CD14-positive monocyte (primary cell): ENCODE data around the gene GNPTAB. TPM values are rescaled to one million over a fixed set of nuclear protein-coding genes. Genes with fewer than 3 reads are reported as not detected.
A peak's percentile ranks its signal among the peaks of the same experiment; 100 is the strongest.
"Not testable (repeated sequence)": the region's sequence is repeated elsewhere in the genome, so short reads cannot be mapped to it uniquely, and the experiment has no call there.

Source experiments
- DNase-seq, 3 donors: peaks; one replicate each; pipeline ENCODE4 v3.0.0-alpha.2; 2011 to 2022
- H2AFZ ChIP-seq: 2 replicates; pipeline ENCODE4 v1.6.0; 2012; ENCODE audit warnings: mild to moderate bottlenecking, low read depth, low read length, inconsistent platforms; ENCODE audit not compliant: insufficient read depth, poor library complexity, severe bottlenecking
- H3K27ac ChIP-seq, 2 donors: 1 replicate in 1 of 2; 2 replicates in 1 of 2; pipeline ENCODE4 v1.5.1; 2012 to 2013; ENCODE audit warnings: low read length in 2 of 2, control low read depth in 1 of 2, inconsistent platforms in 1 of 2, low read depth in 1 of 2, mild to moderate bottlenecking in 1 of 2
- H3K27me3 ChIP-seq, 2 donors: one replicate each; pipeline versions ENCODE4 v1.6.0 to v1.6.1; 2011 to 2013; ENCODE audit warnings: low read length in 2 of 2; ENCODE audit not compliant: control insufficient read depth in 2 of 2, insufficient read depth in 2 of 2
- H3K36me3 ChIP-seq, 2 donors: replicated peaks in 1 of 2; 1 replicate in 1 of 2; 2 replicates in 1 of 2; pipeline versions ENCODE4 v1.5.1 to v1.6.1; 2012 to 2013; ENCODE audit warnings: low read length in 2 of 2, control low read depth in 1 of 2, inconsistent platforms in 1 of 2, mild to moderate bottlenecking in 1 of 2; ENCODE audit not compliant: insufficient read depth in 2 of 2, control insufficient read depth in 1 of 2
- H3K4me1 ChIP-seq, 2 donors: 1 replicate in 1 of 2; 2 replicates in 1 of 2; pipeline versions ENCODE4 v1.5.1 to v1.6.1; 2012 to 2013; ENCODE audit warnings: low read length in 2 of 2, control low read depth in 1 of 2, inconsistent platforms in 1 of 2, mild to moderate bottlenecking in 1 of 2, moderate library complexity in 1 of 2; ENCODE audit not compliant: insufficient read depth in 2 of 2, control insufficient read depth in 1 of 2
- H3K4me2 ChIP-seq: replicated peaks from 2 replicates; pipeline ENCODE3; 2012; ENCODE audit warnings: low read length, moderate library complexity, mild to moderate bottlenecking; ENCODE audit not compliant: poor library complexity, severe bottlenecking; ENCODE audit errors: extremely low read depth
- H3K4me3 ChIP-seq, 3 experiments: fragments of 200-600 bp in 1 of 3; sonication (generic) in 1 of 3; replicated peaks in 1 of 3; 1 replicate in 2 of 3; 2 replicates in 1 of 3; pipeline ENCODE4 v1.5.1; 2011 to 2013; ENCODE audit warnings: low read length in 3 of 3, mild to moderate bottlenecking in 3 of 3, control low read depth in 2 of 3, low read depth in 2 of 3, inconsistent platforms in 1 of 3, moderate library complexity in 1 of 3
- H3K79me2 ChIP-seq: 2 replicates; pipeline ENCODE4 v1.6.0; 2012; ENCODE audit warnings: mild to moderate bottlenecking, control low read depth, inconsistent platforms, low read length, moderate library complexity; ENCODE audit not compliant: insufficient read depth
- H3K9ac ChIP-seq: 2 replicates; pipeline ENCODE4 v1.6.0; 2017; ENCODE audit warnings: low read length, mild to moderate bottlenecking; ENCODE audit not compliant: insufficient read depth, poor library complexity, severe bottlenecking
- H3K9me3 ChIP-seq, 2 donors: replicated peaks in 1 of 2; 1 replicate in 1 of 2; 2 replicates in 1 of 2; pipeline versions ENCODE4 v1.5.1 to v1.6.1; 2012 to 2013; ENCODE audit warnings: low read length in 2 of 2, control low read depth in 1 of 2; ENCODE audit not compliant: control insufficient read depth in 1 of 2, insufficient read depth in 1 of 2
- H4K20me1 ChIP-seq: 2 replicates; pipeline ENCODE4 v1.6.0; 2012; ENCODE audit warnings: mild to moderate bottlenecking, low read length, control low read depth, moderate library complexity; ENCODE audit not compliant: insufficient read depth
- H3K27ac Mint-ChIP-seq, 7 donors: one replicate each; pipeline ENCODE4 v1.8.0; 2020; ENCODE audit warnings: mild to moderate bottlenecking in 7 of 7, mixed read lengths in 7 of 7, moderate library complexity in 6 of 7, inconsistent platforms in 2 of 7
- H3K27me3 Mint-ChIP-seq, 3 donors: one replicate each; pipeline ENCODE4 v1.8.0; 2021 to 2022; ENCODE audit warnings: low read depth in 3 of 3, mild to moderate bottlenecking in 3 of 3, mixed read lengths in 3 of 3, moderate library complexity in 3 of 3, inconsistent platforms in 1 of 3
- H3K36me3 Mint-ChIP-seq, 2 donors: one replicate each; pipeline ENCODE4 v1.8.0; 2020; ENCODE audit warnings: mixed read lengths in 2 of 2, inconsistent platforms in 1 of 2, mild to moderate bottlenecking in 1 of 2
- H3K4me1 Mint-ChIP-seq: one replicate; pipeline ENCODE4 v1.8.0; 2020; ENCODE audit warnings: mild to moderate bottlenecking, mixed read lengths
- H3K4me3 Mint-ChIP-seq, 2 donors: one replicate each; pipeline ENCODE4 v1.8.0; 2020; ENCODE audit warnings: mild to moderate bottlenecking in 2 of 2, mixed read lengths in 2 of 2, moderate library complexity in 1 of 2
- H3K9me3 Mint-ChIP-seq, 7 donors: one replicate each; pipeline ENCODE4 v1.8.0; 2020 to 2022; ENCODE audit warnings: mixed read lengths in 7 of 7, mild to moderate bottlenecking in 6 of 7, moderate library complexity in 6 of 7, inconsistent platforms in 2 of 7
- WGBS: methylation state at CpG from one replicate; pipeline ENCODE4 v1.1.5; 2013; ENCODE audit warnings: missing lambda C conversion rate; ENCODE audit not compliant: insufficient coverage; 5-methylcytosine and 5-hydroxymethylcytosine counted together
- intact Hi-C, 2 donors: fragments of 100-400 bp; cut with micrococcal nuclease; formaldehyde crosslinking; loops; one replicate each; pipeline versions ENCODE4 v1.15.0 to v1.15.1; 2023
- polyA plus RNA-seq, 3 donors: library from polyadenylated mRNA; depleted of rRNA in 1 of 3; unstranded in 2 of 3; stranded (reverse) in 1 of 3; fragments of 300-500 nt in 2 of 3; fragments of >200 nt in 1 of 3; fragmentation: Illumina TruSeq in 2 of 3; gene quantifications; 1 replicate in 2 of 3; 2 replicates in 1 of 3; pipeline ENCODE4 v1.2.3, GENCODE V29; 2012 to 2021
- TF ChIP-seq, protein P1 (sequence below): fragments of 200-600 bp; IDR thresholded peaks from one replicate; pipeline ENCODE4 v1.8.0; 2022; ENCODE audit warnings: antibody characterized with exemption, mild to moderate bottlenecking

GNPTAB gene
- polyA plus RNA-seq, 3 donors: 14.4 to 29.1 (median 24.1) TPM

DNA sequence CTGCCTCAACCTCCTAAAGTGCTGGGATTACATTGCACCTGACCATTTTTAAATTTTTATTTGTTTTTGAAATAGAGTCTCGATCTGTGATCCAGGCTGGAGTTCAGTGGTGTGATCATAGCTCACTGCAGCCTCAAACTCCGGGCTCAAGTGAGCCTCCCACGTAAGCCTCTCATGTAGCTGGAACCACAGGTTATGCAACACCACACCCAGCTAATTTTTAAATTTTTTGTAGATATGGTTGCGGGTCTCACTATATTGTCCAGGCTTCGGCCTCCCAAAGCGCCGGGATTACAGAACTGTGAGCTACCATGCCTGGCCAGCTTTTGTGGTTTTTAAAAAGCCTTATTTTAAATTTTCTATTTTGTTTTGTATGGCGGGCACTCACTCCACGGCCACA lies 44.4 kb upstream of the GNPTAB start:
- intact Hi-C loops: loop anchor here in 1 of 2 donors (5.0 kb wide), 1 partner anchor 33 kb away; no protein-coding TSS in a partner anchor
- no peaks in the 10 kb centered on the region for H3K36me3 ChIP-seq
- WGBS: no CpG with 5 or more reads among the region's 9 CpGs
- H3K4me2 ChIP-seq: no peak overlapping the region
- H3K79me2 ChIP-seq: peaks cover 26% of the 10 kb centered on the region
- H3K27ac ChIP-seq: peak overlapping the region; percentile 31 to 96
- no peaks in the 10 kb centered on the region for H3K9me3 ChIP-seq
- no peak overlapping the region for H3K4me3 ChIP-seq
- Mint-ChIP-seq H3K27ac (peak overlapping the region; percentile 73 to 95 (median 90)), H3K27me3 (peaks cover 0 to 3% (median 0%) of the 10 kb centered on the region in 3 donors), H3K36me3 (peaks cover 0 to 3% of the 10 kb centered on the region in 2 donors), H3K4me3 (no peak overlapping the region), H3K9me3 (peaks cover 0 to under 1% (median 0%) of the 10 kb centered on the region in 7 donors), H3K4me1 (peaks cover 50% of the 10 kb centered on the region)
- no peaks in the 10 kb centered on the region for H3K27me3 ChIP-seq
- no peak overlapping the region for H3K9ac ChIP-seq
- TF ChIP-seq, protein P1, sequence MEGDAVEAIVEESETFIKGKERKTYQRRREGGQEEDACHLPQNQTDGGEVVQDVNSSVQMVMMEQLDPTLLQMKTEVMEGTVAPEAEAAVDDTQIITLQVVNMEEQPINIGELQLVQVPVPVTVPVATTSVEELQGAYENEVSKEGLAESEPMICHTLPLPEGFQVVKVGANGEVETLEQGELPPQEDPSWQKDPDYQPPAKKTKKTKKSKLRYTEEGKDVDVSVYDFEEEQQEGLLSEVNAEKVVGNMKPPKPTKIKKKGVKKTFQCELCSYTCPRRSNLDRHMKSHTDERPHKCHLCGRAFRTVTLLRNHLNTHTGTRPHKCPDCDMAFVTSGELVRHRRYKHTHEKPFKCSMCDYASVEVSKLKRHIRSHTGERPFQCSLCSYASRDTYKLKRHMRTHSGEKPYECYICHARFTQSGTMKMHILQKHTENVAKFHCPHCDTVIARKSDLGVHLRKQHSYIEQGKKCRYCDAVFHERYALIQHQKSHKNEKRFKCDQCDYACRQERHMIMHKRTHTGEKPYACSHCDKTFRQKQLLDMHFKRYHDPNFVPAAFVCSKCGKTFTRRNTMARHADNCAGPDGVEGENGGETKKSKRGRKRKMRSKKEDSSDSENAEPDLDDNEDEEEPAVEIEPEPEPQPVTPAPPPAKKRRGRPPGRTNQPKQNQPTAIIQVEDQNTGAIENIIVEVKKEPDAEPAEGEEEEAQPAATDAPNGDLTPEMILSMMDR: no peak
- H2AFZ ChIP-seq: no peak overlapping the region
- no peaks in the 10 kb centered on the region for H4K20me1 ChIP-seq
- no peak for DNase-seq
- peaks cover 51 to 62% of the 10 kb centered on the region in 2 donors for H3K4me1 ChIP-seq

- WGBS: no CpG with 5 or more reads among the region's 1 CpG
- Mint-ChIP-seq H3K4me3 (no peak overlapping the region), H3K4me1 (peaks cover 31% of the 10 kb centered on the region), H3K27ac (peak overlapping the region in 1 of 7 donors; percentile 69), H3K9me3 (peaks cover 0 to 5% (median 1%) of the 10 kb centered on the region in 7 donors), H3K27me3 (peaks cover 0 to 5% (median 0%) of the 10 kb centered on the region in 3 donors), H3K36me3 (peaks cover 0 to 2% of the 10 kb centered on the region in 2 donors)
- TF ChIP-seq, protein P1: no peak
- no peaks in the 10 kb centered on the region for H3K79me2 ChIP-seq
- H3K4me3 ChIP-seq: no peak overlapping the region
- no peak overlapping the region for H3K4me2 ChIP-seq
- no peak for DNase-seq
- H3K27ac ChIP-seq: no peak overlapping the region
- H3K9ac ChIP-seq: no peak overlapping the region
- H4K20me1 ChIP-seq: no peaks in the 10 kb centered on the region
- H3K27me3 ChIP-seq: no peaks in the 10 kb centered on the region
- H3K36me3 ChIP-seq: no peaks in the 10 kb centered on the region
- no peak overlapping the region for H2AFZ ChIP-seq
- peaks cover 28 to 38% of the 10 kb centered on the region in 2 donors for H3K4me1 ChIP-seq
- intact Hi-C loops: no loop called here
- no peaks in the 10 kb centered on the region for H3K9me3 ChIP-seq
Observed at GRCh38 chr12:101870925-101871324, 40.2 kb upstream of the GNPTAB start.

DNA sequence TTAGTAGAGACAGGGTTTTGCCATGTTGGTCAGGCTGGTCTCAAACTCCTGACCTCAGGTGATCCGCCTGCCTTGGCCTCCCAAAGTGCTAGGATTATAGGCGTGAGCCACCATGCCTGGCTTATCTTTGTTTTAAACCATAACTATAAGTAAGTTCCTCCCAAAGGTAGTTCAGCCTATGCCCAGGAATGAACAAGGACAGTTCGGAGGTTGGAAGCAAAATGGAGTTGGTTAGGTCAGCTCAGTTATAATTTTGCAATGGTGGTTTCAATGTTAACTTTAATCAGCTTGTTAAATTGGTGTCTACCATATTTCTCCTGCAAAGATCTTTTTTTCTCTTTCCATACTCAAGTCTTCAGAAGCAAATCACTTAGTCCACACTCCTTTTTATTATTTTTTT lies 36.9 kb upstream of the GNPTAB start:
- H3K4me3 ChIP-seq, H3K27ac Mint-ChIP-seq, H3K4me3 Mint-ChIP-seq, H4K20me1 ChIP-seq, H3K36me3 Mint-ChIP-seq, H3K27me3 Mint-ChIP-seq, H3K27me3 ChIP-seq, H3K9ac ChIP-seq, H3K79me2 ChIP-seq, H3K36me3 ChIP-seq, H2AFZ ChIP-seq, intact Hi-C loops, H3K27ac ChIP-seq, H3K4me2 ChIP-seq, H3K9me3 ChIP-seq, DNase-seq: not testable (repeated sequence)
- peaks cover 1 to 12% (median 5%) of the 10 kb centered on the region in 7 donors for H3K9me3 Mint-ChIP-seq
- no CpG with 5 or more reads among the region's 3 CpGs for WGBS
- H3K4me1 ChIP-seq: peaks cover 18 to 31% of the 10 kb centered on the region in 2 donors
- peaks cover 28% of the 10 kb centered on the region for H3K4me1 Mint-ChIP-seq
